ENCODE results near the gene VPS54. TPM values are rescaled to one million over a fixed set of nuclear protein-coding genes. Genes with fewer than 3 reads are reported as not detected.
"Not testable (repeated sequence)": the region's sequence is repeated elsewhere in the genome, so short reads cannot be mapped to it uniquely, and the experiment has no call there.

VPS54 gene
- total RNA-seq, 2 experiments from 2014 or later, result 13.4 to 14.3 TPM

- H3K27me3 Mint-ChIP-seq (ENCODE audit: low read depth), result no peaks in the 10 kb centered on the region
- DNase-seq (no peak), ATAC-seq (no peak)
- H3K4me1 Mint-ChIP-seq (ENCODE audit: low read depth), result peaks cover 4% of the 10 kb centered on the region
- ChIA-PET CTCF (no interaction called here), POLR2A (no interaction called here)
- H3K9me3 Mint-ChIP-seq (ENCODE audit: insufficient read depth), result no peaks in the 10 kb centered on the region
- peaks cover 21% of the 10 kb centered on the region for H3K36me3 Mint-ChIP-seq (ENCODE audit: low read depth)
- H3K4me3 Mint-ChIP-seq, result no peak overlapping the region
- H3K27ac Mint-ChIP-seq, result no peak overlapping the region
These were observed 11.3 kb downstream of the VPS54 start for GRCh38 chr2:64007924-64008323.

- ChIA-PET CTCF (no interaction called here), POLR2A (no interaction called here)
- ATAC-seq, result no peak
- Mint-ChIP-seq H3K36me3 (ENCODE audit: low read depth) (peaks cover 25% of the 10 kb centered on the region), H3K4me3 (no peak overlapping the region), H3K27me3 (ENCODE audit: low read depth) (no peaks in the 10 kb centered on the region), H3K27ac (no peak overlapping the region), H3K4me1 (ENCODE audit: low read depth) (no peaks in the 10 kb centered on the region), H3K9me3 (ENCODE audit: insufficient read depth) (no peaks in the 10 kb centered on the region)
- no peak for DNase-seq
These were observed 13.4 kb downstream of the VPS54 start for GRCh38 chr2:64005707-64006356.

GRCh38 chr2:64003239-64003638 is 16.0 kb downstream of the VPS54 start:
- CTCF ChIA-PET, result interaction anchor here (0.6 to 1.7 kb wide), 2 partner anchors 13 to 17 kb away, joined by 3 read pairs; no protein-coding TSS in a partner anchor
- H3K4me3 Mint-ChIP-seq, result no peak overlapping the region
- H3K36me3 Mint-ChIP-seq (ENCODE audit: low read depth), result peaks cover 29% of the 10 kb centered on the region
- ATAC-seq (no peak), DNase-seq (no peak)
- POLR2A ChIA-PET, result no interaction called here
- H3K27ac Mint-ChIP-seq, result no peak overlapping the region
- no peaks in the 10 kb centered on the region for H3K27me3 Mint-ChIP-seq (ENCODE audit: low read depth)
- H3K9me3 Mint-ChIP-seq (ENCODE audit: insufficient read depth), result peaks cover 7% of the 10 kb centered on the region
- H3K4me1 Mint-ChIP-seq (ENCODE audit: low read depth), result no peaks in the 10 kb centered on the region

GRCh38 chr2:64001382-64002101 is 17.7 kb downstream of the VPS54 start:
- ATAC-seq, result no peak
- Mint-ChIP-seq H3K4me3 (no peak overlapping the region), H3K36me3 (ENCODE audit: low read depth) (peaks cover 30% of the 10 kb centered on the region), H3K4me1 (ENCODE audit: low read depth) (no peaks in the 10 kb centered on the region), H3K9me3 (ENCODE audit: insufficient read depth) (peaks cover 22% of the 10 kb centered on the region), H3K27ac (no peak overlapping the region), H3K27me3 (ENCODE audit: low read depth) (no peaks in the 10 kb centered on the region)
- CTCF ChIA-PET, result no interaction called here
- DNase-seq, result no peak
- POLR2A ChIA-PET, result no interaction called here

GRCh38 chr2:64000630-64001381 is 18.4 kb downstream of the VPS54 start:
- ATAC-seq (no peak), DNase-seq (no peak)
- Mint-ChIP-seq H3K27ac (no peak overlapping the region), H3K4me1 (ENCODE audit: low read depth) (no peaks in the 10 kb centered on the region), H3K9me3 (ENCODE audit: insufficient read depth) (peaks cover 22% of the 10 kb centered on the region), H3K4me3 (no peak overlapping the region), H3K36me3 (ENCODE audit: low read depth) (peaks cover 28% of the 10 kb centered on the region), H3K27me3 (ENCODE audit: low read depth) (no peaks in the 10 kb centered on the region)
- ChIA-PET CTCF (interaction anchor here (1.2 kb wide), 1 partner anchor 22 kb away, joined by 3 read pairs; no protein-coding TSS in a partner anchor), POLR2A (no interaction called here)

GRCh38 chr2:63999049-63999448 is 20.2 kb downstream of the VPS54 start:
- no peak for DNase-seq
- H3K4me3 Mint-ChIP-seq, result no peak overlapping the region
- CTCF ChIA-PET, result interaction anchor here (1.5 kb wide), 1 partner anchor 25 kb away, joined by 3 read pairs; no protein-coding TSS in a partner anchor

GRCh38 chr2:63996582-63997198 is 22.5 kb downstream of the VPS54 start:
- POLR2A ChIA-PET; ATAC-seq; CTCF ChIA-PET; H3K4me1 Mint-ChIP-seq (ENCODE audit: low read depth); H3K27ac Mint-ChIP-seq; H3K27me3 Mint-ChIP-seq (ENCODE audit: low read depth); DNase-seq; H3K4me3 Mint-ChIP-seq: not testable (repeated sequence)
- H3K9me3 Mint-ChIP-seq (ENCODE audit: insufficient read depth), result peaks cover 22% of the 10 kb centered on the region
- H3K36me3 Mint-ChIP-seq (ENCODE audit: low read depth), result peaks cover 35% of the 10 kb centered on the region

More at GRCh38 chr2:63999049-63999448, 20.2 kb downstream of the VPS54 start:
- H3K36me3 Mint-ChIP-seq (ENCODE audit: low read depth), result peaks cover 32% of the 10 kb centered on the region
- H3K27ac Mint-ChIP-seq, result no peak overlapping the region
- H3K9me3 Mint-ChIP-seq (ENCODE audit: insufficient read depth), result peaks cover 22% of the 10 kb centered on the region
- POLR2A ChIA-PET, result no interaction called here
- H3K27me3 Mint-ChIP-seq (ENCODE audit: low read depth), result no peaks in the 10 kb centered on the region
- ATAC-seq, result no peak
- H3K4me1 Mint-ChIP-seq (ENCODE audit: low read depth), result peaks cover 5% of the 10 kb centered on the region

GRCh38 chr2:63994329-63995070 is 24.7 kb downstream of the VPS54 start:
- ATAC-seq, H3K27ac Mint-ChIP-seq: not testable (repeated sequence)

GRCh38 chr2:63993871-63994270 is 25.4 kb downstream of the VPS54 start:
- Mint-ChIP-seq H3K27ac (no peak overlapping the region), H3K4me3 (no peak overlapping the region), H3K36me3 (ENCODE audit: low read depth) (peaks cover 36% of the 10 kb centered on the region), H3K4me1 (ENCODE audit: low read depth) (peaks cover 10% of the 10 kb centered on the region), H3K9me3 (ENCODE audit: insufficient read depth) (peaks cover 26% of the 10 kb centered on the region), H3K27me3 (ENCODE audit: low read depth) (no peaks in the 10 kb centered on the region)
- ATAC-seq, result no peak
- no peak for DNase-seq
- POLR2A ChIA-PET, result no interaction called here
- CTCF ChIA-PET, result interaction anchor here (0.6 kb wide), 1 partner anchor 264 kb away, joined by 3 read pairs; no protein-coding TSS in a partner anchor

More at GRCh38 chr2:63994329-63995070, 24.7 kb downstream of the VPS54 start:
- H3K4me3 Mint-ChIP-seq; H3K4me1 Mint-ChIP-seq (ENCODE audit: low read depth); POLR2A ChIA-PET; DNase-seq; H3K27me3 Mint-ChIP-seq (ENCODE audit: low read depth): not testable (repeated sequence)
- Mint-ChIP-seq H3K9me3 (ENCODE audit: insufficient read depth) (peaks cover 26% of the 10 kb centered on the region), H3K36me3 (ENCODE audit: low read depth) (peaks cover 33% of the 10 kb centered on the region)
- CTCF ChIA-PET, result interaction anchor here (0.6 kb wide), 2 partner anchors 51 to 263 kb away, joined by 3 to 4 read pairs; no protein-coding TSS in a partner anchor

GRCh38 chr2:63993130-63993584 is 26.1 kb downstream of the VPS54 start:
- ATAC-seq; H3K4me3 Mint-ChIP-seq; H3K27ac Mint-ChIP-seq; POLR2A ChIA-PET; DNase-seq; CTCF ChIA-PET; H3K27me3 Mint-ChIP-seq (ENCODE audit: low read depth); H3K4me1 Mint-ChIP-seq (ENCODE audit: low read depth): not testable (repeated sequence)
- Mint-ChIP-seq H3K9me3 (ENCODE audit: insufficient read depth) (peaks cover 22% of the 10 kb centered on the region), H3K36me3 (ENCODE audit: low read depth) (peaks cover 34% of the 10 kb centered on the region)

GRCh38 chr2:63992061-63992685 is 27.1 kb downstream of the VPS54 start:
- peaks cover 13% of the 10 kb centered on the region for H3K9me3 Mint-ChIP-seq (ENCODE audit: insufficient read depth)
- H3K27me3 Mint-ChIP-seq (ENCODE audit: low read depth), result no peaks in the 10 kb centered on the region
- no peak overlapping the region for H3K27ac Mint-ChIP-seq
- ChIA-PET CTCF (no interaction called here), POLR2A (no interaction called here)
- H3K4me3 Mint-ChIP-seq, result no peak overlapping the region
- DNase-seq (no peak), ATAC-seq (no peak)
- H3K4me1 Mint-ChIP-seq (ENCODE audit: low read depth), result peaks cover 10% of the 10 kb centered on the region
- H3K36me3 Mint-ChIP-seq (ENCODE audit: low read depth), result peaks cover 34% of the 10 kb centered on the region

Data from activated CD8-positive, alpha-beta T cell treated with anti-CD3 and anti-CD28 coated beads, Interleukin-2, amount 10 ng/mL, durations not matched to agents 7 days and 5 days (primary cell).